Left ventricle myocardium inferior (tissue), 1 donor: ENCODE data around the gene HOXD10. TPM values are rescaled to one million over a fixed set of nuclear protein-coding genes. Genes with fewer than 3 reads are reported as not detected.
A peak's percentile ranks its signal among the peaks of the same experiment; 100 is the strongest.

ENCODE experiments used
- DNase-seq: peaks from one replicate; pipeline ENCODE4 v3.0.0-alpha.2; 2020
- H3K27ac ChIP-seq: fragments of 200-600 bp; replicated peaks from 2 replicates; pipeline ENCODE4 v1.8.0; 2021
- H3K27me3 ChIP-seq: fragments of 200-600 bp; 2 replicates; pipeline ENCODE4 v1.8.0; 2021; ENCODE audit warnings: low read depth
- H3K36me3 ChIP-seq: fragments of 200-600 bp; 2 replicates; pipeline ENCODE4 v1.8.0; 2021
- H3K4me1 ChIP-seq: fragments of 200-600 bp; 2 replicates; pipeline ENCODE4 v1.8.0; 2021
- H3K4me3 ChIP-seq: fragments of 200-600 bp; 2 replicates; pipeline ENCODE4 v1.8.0; 2021; ENCODE audit warnings: mild to moderate bottlenecking, moderate library complexity
- H3K9me3 ChIP-seq: fragments of 200-600 bp; replicated peaks from 2 replicates; pipeline ENCODE4 v1.8.0; 2021
- CTCF ChIP-seq: fragments of 200-600 bp; IDR thresholded peaks from 2 replicates; pipeline ENCODE4 v1.8.0; 2021; ENCODE audit warnings: antibody characterized with exemption, mild to moderate bottlenecking, borderline replicate concordance
- intact Hi-C: fragments of 100-400 bp; cut with micrococcal nuclease; formaldehyde crosslinking; loops from one replicate; pipeline ENCODE4 v1.11.0; 2022
- total RNA-seq: library from RNA; stranded (reverse); fragmentation: NEBNext Ultra II Directional; extraction: Animal tissue kit (Norgen Biotek cat#: 25700); gene quantifications from one replicate; pipeline ENCODE4 v1.2.1, GENCODE V29; 2021
- donor health status: DM: no; HTN: yes; CAD: no; lungs with severe emphysema.

The HOXD10 gene
- total RNA-seq, 1 donor from 2014 or later = not detected

DNA sequence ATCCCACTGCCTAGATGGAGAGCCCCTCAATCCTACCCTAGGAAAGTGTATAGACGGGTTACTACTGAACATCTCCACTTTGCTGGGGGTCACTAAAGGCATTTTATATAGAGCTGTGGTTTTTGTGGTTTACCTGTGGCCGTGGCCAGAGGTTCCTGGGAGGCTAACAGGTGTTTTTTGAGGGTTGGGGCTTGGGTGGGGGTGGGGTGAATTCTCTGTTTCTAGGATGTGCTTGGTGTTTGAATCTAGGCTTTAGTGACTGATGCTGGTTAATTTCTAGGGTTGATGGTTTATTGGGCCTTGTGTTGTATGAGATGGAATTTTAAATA is 20.6 kb downstream of the HOXD10 start:
- peak overlapping the region; percentile 64 for H3K4me3 ChIP-seq
- TF ChIP-seq CTCF = no peak
- H3K36me3 ChIP-seq = no peaks in the 10 kb centered on the region
- H3K27me3 ChIP-seq = peaks cover 100% of the 10 kb centered on the region
- peak overlapping the region; percentile 71 for H3K27ac ChIP-seq
- peaks cover 27% of the 10 kb centered on the region for H3K4me1 ChIP-seq
- no peak for DNase-seq
- intact Hi-C loops = loop anchor here (5.0 to 10.0 kb wide), 3 partner anchors 415 to 678 kb away; no protein-coding TSS in a partner anchor
- no peaks in the 10 kb centered on the region for H3K9me3 ChIP-seq

DNA sequence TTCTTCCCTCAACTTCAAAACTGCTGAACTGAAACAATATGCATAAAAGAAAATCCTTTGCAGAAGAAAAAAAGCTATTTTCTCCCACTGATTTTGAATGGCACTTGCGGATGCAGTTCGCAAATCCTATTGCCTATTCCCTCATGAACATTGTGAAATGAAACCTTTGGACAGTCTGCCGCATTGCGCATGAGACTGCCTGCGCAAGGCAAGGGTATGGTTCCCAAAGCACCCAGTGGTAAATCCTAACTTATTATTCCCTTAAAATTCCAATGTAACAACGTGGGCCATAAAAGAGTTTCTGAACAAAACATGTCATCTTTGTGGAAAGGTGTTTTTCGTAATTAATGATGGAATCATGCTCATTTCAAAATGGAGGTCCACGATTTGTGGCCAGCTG is 21.3 kb downstream of the HOXD10 start:
- Histone ChIP-seq H3K27ac (no peak overlapping the region), H3K27me3 (peaks cover 100% of the 10 kb centered on the region), H3K4me3 (peak overlapping the region; percentile 64), H3K9me3 (no peaks in the 10 kb centered on the region), H3K36me3 (no peaks in the 10 kb centered on the region), H3K4me1 (peaks cover 27% of the 10 kb centered on the region)
- DNase-seq = no peak
- no peak for TF ChIP-seq CTCF
- intact Hi-C loops = loop anchor here (5.0 to 10.0 kb wide), 3 partner anchors 414 to 677 kb away; no protein-coding TSS in a partner anchor

DNA sequence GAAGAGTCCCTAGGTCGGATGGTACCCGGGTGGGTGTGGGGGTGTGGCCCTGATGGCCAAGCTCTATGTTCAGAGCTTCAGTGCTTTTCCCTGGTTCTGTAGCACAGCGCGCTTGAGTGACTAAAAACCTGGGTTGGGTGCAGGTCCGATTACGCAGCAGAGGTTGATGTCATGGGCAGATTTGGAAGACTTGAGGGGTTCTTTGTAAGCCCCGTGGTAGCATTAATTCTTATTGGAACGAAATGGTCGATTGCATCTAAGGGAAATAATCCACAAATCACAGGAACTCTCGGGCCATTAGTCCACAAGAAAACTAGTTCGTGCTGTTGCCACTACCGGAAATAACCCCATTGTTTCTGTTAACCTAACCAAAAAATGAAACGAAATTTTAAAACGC is 21.9 kb downstream of the HOXD10 start:
- Histone ChIP-seq H3K4me3 (no peak overlapping the region), H3K9me3 (no peaks in the 10 kb centered on the region), H3K27ac (peak overlapping the region; percentile 45), H3K27me3 (peaks cover 100% of the 10 kb centered on the region), H3K36me3 (no peaks in the 10 kb centered on the region), H3K4me1 (peaks cover 27% of the 10 kb centered on the region)
- DNase-seq = no peak
- intact Hi-C loops = loop anchor here (5.0 to 10.0 kb wide), 3 partner anchors 414 to 676 kb away; no protein-coding TSS in a partner anchor
- no peak for TF ChIP-seq CTCF

DNA sequence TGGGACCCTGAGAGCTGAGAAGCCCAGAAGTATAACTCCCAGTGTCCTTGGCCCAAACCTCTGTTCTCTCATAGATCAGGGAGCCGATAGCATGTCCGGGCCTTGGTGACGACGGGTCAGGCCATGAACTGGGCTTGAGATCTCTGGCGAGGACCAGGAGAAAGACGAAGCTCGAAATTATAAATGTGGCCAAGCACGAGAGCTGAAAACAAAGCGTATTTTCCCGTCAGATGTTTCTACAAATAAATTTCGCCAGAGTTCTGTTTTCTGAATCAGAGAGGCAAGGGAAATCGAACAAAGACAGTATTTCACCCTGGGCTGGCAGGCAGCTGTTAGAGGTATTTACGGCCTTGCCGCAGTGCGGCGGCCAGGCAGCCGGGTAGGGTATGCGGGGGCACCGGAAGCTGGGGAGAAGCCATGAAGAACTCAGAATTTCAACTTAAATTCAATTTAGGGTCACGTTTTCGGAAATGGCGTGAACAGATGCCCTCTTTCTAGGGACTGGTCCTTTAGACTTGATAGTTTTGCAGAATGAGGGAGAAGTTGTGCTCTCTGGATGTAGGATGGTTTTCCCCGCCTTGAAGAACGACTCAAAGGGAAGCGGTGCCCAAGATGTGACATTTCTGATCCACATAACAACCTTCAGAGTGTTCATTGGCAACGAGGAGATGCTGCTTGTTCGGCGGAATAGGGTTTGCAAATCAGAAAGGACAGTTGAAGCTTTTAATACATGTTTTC is 22.5 kb downstream of the HOXD10 start:
- Histone ChIP-seq H3K9me3 (no peaks in the 10 kb centered on the region), H3K36me3 (no peaks in the 10 kb centered on the region), H3K27me3 (peaks cover 100% of the 10 kb centered on the region), H3K4me3 (peak overlapping the region; percentile 63), H3K27ac (peak overlapping the region; percentile 45), H3K4me1 (peaks cover 27% of the 10 kb centered on the region)
- no peak for DNase-seq
- intact Hi-C loops = loop anchor here (5.0 to 10.0 kb wide), 3 partner anchors 413 to 676 kb away; no protein-coding TSS in a partner anchor
- TF ChIP-seq CTCF = no peak

DNA sequence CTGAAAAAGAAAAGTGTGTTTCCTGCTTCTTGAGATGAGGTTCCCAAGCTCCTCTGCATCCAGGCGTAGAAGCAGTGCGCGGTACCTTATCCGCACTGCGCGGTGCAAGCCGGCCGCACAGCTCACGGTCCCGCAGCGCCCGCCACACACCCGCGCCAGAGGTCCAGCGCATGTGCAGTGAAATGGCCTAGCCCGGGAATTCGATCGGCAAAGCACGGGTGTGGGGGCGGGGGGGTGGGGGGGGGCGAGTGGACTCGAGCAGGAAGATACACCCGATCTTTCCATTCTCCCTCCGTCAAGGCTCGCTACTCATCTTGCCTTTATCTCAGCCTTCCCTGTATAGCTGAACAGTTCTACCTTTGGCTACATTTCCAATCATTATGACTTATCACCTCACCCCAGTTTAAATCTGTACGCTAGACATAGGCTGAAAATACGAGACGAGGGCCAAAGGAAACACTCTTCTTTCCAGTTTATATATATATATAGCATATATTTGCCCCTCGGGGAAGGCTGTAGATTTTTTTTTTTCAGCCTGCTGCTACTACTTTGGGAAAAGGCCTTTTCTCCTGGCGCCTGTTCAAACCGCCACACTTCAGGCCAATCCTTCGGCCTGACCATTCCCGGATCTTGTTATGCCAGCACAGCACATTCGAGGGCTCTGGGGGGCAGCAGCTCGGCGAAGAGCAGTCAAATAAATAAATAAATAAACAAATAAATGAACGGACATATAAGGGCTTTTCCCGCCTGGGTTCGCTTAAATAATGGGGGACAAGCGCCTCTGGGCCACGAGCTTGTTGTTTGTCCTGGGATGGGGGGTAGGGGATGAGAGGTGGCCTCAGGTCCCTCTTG is 23.3 kb downstream of the HOXD10 start:
- no peaks in the 10 kb centered on the region for H3K36me3 ChIP-seq
- peak overlapping the region; percentile 63 for H3K4me3 ChIP-seq
- peaks cover 27% of the 10 kb centered on the region for H3K4me1 ChIP-seq
- H3K27ac ChIP-seq = peak overlapping the region; percentile 45
- DNase-seq = no peak
- H3K9me3 ChIP-seq = no peaks in the 10 kb centered on the region
- intact Hi-C loops = loop anchor here (5.0 to 10.0 kb wide), 5 partner anchors 312 to 675 kb away; no protein-coding TSS in a partner anchor
- no peak for TF ChIP-seq CTCF
- H3K27me3 ChIP-seq = peaks cover 100% of the 10 kb centered on the region
